HG02884 (cell line): ENCODE results near the gene SLC7A9.
"Not testable (repeated sequence)": the region's sequence is repeated elsewhere in the genome, so short reads cannot be mapped to it uniquely, and the experiment has no call there.

Experiments
- ATAC-seq: cut with Tn5 transposase; IDR thresholded peaks from one replicate; pipeline ENCODE4 v1.9.1; 2021; ENCODE audit warnings: mild to moderate bottlenecking, moderate library complexity; ENCODE audit not compliant: unreplicated experiment

SLC7A9 gene

DNA sequence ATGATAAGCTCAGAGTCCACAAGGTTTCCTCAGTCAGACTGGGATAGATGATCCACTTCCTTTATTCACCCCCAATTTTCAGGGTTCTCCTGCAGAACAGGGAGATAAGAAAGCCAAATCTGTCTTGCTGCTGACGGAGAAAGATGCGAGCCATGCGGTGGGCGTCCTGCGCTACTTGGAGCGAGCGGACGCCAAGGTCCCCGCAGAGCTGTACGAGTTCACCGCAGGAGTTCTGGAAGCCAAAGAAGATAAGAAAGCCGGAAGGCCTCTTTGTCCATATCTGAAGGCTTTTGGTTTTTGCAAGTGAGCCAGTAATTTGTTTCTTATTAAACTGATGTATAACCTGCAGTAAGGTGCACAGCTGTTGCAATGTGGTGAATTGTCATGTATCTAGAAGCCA lies 66.7 kb downstream of the SLC7A9 start:
- no peak for ATAC-seq

DNA sequence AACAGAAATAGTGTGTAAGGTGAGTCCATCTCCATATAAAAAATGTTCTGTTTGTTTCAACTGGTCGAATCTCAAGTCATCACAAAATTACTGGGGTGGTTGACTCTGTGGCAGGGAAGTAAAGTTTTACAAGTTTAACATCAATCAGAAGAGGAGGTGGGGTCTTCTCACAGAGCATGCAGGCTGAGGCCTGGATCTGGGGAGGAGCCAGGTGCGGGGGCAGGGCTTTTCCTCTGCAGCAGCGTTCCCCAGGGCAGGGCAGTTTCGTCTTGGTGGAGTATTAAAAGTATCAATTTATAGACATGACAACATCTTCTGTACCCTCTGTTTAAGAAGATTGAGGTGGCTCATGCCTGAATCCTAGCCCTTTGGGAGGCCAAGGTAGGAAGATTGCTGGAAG lies 68.8 kb downstream of the SLC7A9 start:
- no peak for ATAC-seq

DNA sequence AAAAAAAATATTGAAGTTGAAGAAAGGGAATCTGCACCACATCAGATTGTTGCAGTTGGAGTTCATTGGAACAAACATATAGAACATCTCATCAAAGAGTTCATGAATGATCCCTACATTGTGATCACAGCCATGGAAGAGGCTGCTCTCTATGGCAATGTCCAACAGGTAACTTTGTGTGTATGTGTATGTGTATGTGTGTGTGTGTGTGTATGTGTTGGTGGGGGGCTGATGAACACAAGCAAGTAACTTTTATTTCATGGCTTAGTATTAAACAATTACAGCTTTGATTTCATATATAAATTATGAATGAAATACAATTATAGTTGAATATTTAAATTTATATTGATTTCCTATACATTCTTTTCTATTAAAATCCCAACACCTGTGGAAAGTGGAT lies 69.4 kb downstream of the SLC7A9 start:
- ATAC-seq, result no peak

DNA sequence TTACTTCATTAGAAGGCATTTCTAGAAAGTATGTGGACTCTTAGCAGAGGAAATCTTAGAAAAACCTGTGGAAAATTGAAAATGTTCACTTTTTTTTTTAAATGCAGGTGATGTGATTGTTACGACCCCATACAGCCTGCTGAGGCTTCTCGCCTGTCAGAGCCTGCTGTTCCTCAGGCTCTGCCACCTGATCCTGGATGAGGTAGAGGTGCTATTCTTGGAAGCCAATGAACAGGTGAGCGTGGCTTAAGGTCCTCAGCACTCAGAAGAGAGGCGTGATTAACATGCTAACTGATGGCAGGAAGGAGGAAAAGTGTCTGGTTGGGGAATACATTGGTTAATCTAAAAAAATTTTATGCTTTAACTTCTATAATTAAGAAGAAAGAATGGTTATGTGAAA lies 71.4 kb downstream of the SLC7A9 start:
- ATAC-seq, result no peak

DNA sequence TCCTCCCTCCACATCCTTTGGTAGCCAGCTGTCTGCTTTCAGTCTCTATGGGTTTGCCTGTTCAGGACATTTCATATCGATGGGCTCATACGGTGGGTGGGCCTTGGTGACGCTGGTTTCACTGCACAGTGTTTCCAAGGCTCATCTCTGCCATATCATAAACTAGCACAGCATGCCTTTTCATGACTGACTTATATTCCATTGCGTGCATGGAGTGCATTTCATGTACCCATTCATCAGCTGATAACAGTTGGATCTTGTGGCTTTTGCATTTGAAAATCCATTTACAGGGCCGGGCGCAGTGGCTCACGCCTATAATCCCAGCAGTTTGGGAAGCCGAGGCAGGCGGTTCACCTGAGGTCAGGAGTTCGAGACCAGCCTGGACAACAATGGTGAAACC lies 80.1 kb downstream of the SLC7A9 start:
- ATAC-seq, result no peak

DNA sequence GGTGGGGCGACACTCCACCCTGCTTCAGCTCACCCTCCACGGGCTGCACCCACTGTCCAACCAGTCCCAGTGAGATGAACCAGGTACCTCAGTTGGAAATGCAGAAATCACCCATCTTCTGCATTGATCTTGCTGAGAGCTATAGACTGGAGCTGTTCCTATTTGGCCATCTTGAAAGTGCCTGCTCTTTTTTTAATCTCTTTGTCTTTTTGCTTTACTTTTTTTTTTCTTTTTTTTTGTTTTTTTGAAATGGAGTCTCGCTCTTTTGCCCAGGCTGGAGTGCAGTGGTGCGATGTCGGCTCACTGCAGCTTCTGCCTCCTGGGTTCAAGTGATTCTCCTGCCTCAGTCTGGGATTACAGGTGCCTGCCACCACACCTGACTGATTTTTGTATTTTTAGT lies 81.7 kb downstream of the SLC7A9 start:
- ATAC-seq, result not testable (repeated sequence)

DNA sequence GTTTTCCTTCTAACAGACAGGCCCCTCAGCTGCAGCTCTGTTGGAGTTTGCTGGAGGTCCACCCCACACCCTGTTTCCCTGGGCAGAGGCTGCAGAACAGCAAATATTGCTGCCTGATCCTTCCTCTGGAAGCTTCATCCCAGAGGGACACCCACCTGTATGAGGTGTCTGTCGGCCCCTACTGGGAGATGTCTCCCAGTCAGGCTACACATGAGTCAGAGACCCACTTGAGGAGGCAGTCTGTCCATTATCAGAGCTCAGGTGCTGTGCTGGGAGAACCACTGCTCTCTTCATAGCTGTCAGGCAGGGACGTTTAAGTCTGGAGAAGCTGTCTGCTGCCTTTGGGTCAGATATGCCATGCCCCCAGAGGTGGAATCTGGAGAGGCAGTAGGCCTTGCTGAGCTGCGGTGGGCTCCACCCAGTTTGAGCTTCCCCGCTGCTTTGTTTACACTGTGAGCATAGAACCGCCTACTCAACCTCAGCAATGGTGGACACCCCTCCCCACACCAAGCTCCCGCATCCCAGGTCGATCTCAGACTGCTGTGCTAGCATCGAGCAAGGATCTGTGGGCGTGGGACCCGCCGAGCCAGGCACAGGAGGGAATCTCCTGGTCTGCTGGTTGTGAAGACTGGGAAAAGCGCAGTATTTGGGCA lies 82.3 kb downstream of the SLC7A9 start:
- not testable (repeated sequence) for ATAC-seq

DNA sequence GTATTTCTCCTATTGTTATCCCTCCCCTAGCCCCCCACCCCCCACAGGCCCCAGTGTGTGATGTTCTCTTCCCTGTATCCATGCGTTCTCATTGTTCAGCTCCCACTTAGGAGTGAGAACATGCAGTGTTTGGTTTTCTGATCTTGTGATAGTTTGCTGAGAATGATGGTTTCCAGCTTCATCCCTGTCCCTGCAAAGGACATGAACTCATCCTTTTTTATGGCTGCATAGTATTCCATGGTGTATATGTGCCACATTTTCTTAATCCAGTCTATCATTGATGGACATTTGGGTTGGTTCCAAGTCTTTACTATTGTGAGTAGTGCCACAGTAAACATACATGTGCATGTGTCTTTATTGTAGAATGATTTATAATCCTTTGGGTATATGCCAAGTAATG lies 87.5 kb downstream of the SLC7A9 start:
- not testable (repeated sequence) for ATAC-seq

DNA sequence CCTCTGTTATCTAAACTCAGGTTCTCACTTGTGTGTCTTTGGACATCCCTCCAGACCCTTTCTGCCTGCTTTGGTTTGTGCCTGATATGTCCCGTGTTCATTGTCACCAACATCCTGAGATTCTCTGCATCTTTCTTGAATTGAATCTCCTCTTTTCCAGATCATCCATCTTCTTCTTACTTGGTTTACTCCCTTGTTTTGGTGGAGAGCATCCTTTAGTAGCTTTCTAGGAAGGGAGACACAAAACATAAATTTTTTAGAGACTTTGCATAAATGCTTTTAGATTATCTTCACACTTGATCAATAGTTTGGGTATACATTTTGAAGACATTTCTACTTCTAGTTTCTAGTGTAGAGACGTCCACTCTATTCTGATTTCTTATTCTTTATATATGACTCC lies 88.3 kb downstream of the SLC7A9 start:
- ATAC-seq, result no peak
